ENCODE data around the gene IFT22. TPM values are rescaled to one million over a fixed set of nuclear protein-coding genes. Genes with fewer than 3 reads are reported as not detected.

The IFT22 gene
- total and polyA plus RNA-seq, 2 of the 4 experiments (the other 2 are of a cell fraction) = 29.3 to 34.1 TPM

DNA sequence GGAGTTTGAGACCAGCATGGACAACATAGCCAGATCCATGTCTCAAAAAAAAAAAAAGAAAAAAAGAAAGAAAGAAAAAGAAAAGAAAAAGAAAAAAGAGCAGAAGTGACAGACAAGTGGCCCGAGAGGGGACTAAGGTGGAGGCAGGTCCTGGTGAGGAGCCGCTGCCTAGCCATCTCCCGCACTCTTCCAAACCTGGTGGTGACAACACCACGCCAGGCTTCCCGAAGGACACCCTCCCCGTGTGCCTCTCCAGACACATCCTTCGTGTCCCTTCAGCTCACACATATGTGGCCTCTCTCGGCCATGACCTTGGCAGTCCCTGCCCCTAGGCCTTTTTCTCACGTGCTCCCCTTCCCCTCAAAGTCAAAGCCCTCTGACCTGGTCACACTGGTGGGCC, 36.4 kb downstream of the IFT22 start:
- Histone ChIP-seq H3K9ac (ENCODE audit: low read depth, low read length) (no peak overlapping the region), H2BK20ac (ENCODE audit: low read depth, low read length) (no peak overlapping the region), H3K27me3 (ENCODE audit: control insufficient read depth, insufficient read depth, low read length) (peaks cover 30% of the 10 kb centered on the region), H2BK120ac (ENCODE audit: low read depth, low read length) (no peak overlapping the region), H3K23ac (ENCODE audit: low read depth, low read length) (no peak overlapping the region), H4K20me1 (ENCODE audit: insufficient read depth, low read length) (no peaks in the 10 kb centered on the region), H2AK9ac (replicated peaks; ENCODE audit: low read depth, low read length, poor library complexity) (no peak overlapping the region), H3K4ac (ENCODE audit: low read depth, low read length) (no peak overlapping the region), H3K9me3 (ENCODE audit: control insufficient read depth, insufficient read depth, low read length) (peaks cover 3% of the 10 kb centered on the region), H3K27ac (ENCODE audit: insufficient read depth, low read length) (no peak overlapping the region), H3K9me1 (ENCODE audit: insufficient read depth, low read length) (no peaks in the 10 kb centered on the region), H2AFZ (replicated peaks; ENCODE audit: low read length, poor library complexity) (no peak overlapping the region), H3K18ac (ENCODE audit: low read depth, low read length) (no peak overlapping the region), H2AK5ac (ENCODE audit: low read depth, low read length) (no peak overlapping the region), H4K5ac (ENCODE audit: low read depth, low read length) (no peak overlapping the region), H4K91ac (ENCODE audit: insufficient read depth, low read depth, low read length) (no peak overlapping the region), H3K79me1 (ENCODE audit: low read depth in 1 of 2, low read length in 2 of 2) (no peaks in the 10 kb centered on the region), H2BK5ac (ENCODE audit: low read depth, low read length, poor library complexity, severe bottlenecking) (no peak overlapping the region), H3K56ac (ENCODE audit: extremely low read depth, insufficient read depth, low read length) (no peak overlapping the region), H3K4me3 (ENCODE audit: insufficient read depth, low read depth, low read length) (no peak overlapping the region), H3K14ac (replicated peaks; ENCODE audit: low read depth, low read length) (no peak overlapping the region), H3K4me2 (ENCODE audit: low read depth, low read length) (no peak overlapping the region), H4K8ac (ENCODE audit: low read depth in 2 of 2, low read length in 2 of 2) (no peak overlapping the region), H3K36me3 (ENCODE audit: control insufficient read depth, insufficient read depth, low read length) (no peaks in the 10 kb centered on the region), H2BK15ac (ENCODE audit: low read depth, low read length) (no peak overlapping the region), H3K4me1 (ENCODE audit: control insufficient read depth, insufficient read depth, low read length) (no peaks in the 10 kb centered on the region)
- WGBS, 2 experiments (ENCODE audit: extremely low coverage in 2 of 2, insufficient read length in 1 of 2) = no CpG with 5 or more reads among the region's 9 CpGs
- DNase-seq = no peak
- no peak for ATAC-seq (ENCODE audit: low read depth)
- dilution Hi-C loops (cut with HindIII; ENCODE audit: low sequenced_read_pairs, unreplicated experiment) (no loop called here), intact Hi-C loops (cut with micrococcal nuclease) (no loop called here), in situ Hi-C loops (cut with MboI; ENCODE audit: low sequenced_read_pairs) (loop anchor here (10.0 to 25.0 kb wide), 2 partner anchors 390 to 1298 kb away; partner anchors contain the start of genes ACHE and AZGP1)
- BruUV-seq (replicated peaks) = no TSS peak
- TF ChIP-seq CEBPB (IDR thresholded peaks at IDR 0.05; ENCODE audit: low read depth, low read length) = no peak
- no peak for TF ChIP-seq RCOR1 (IDR thresholded peaks at IDR 0.05; ENCODE audit: insufficient replicate concordance, low read length)
- TF ChIP-seq RFX5 (IDR thresholded peaks at IDR 0.05; ENCODE audit: low read depth, low read length) = no peak
- no peak for TF ChIP-seq MAFK (IDR thresholded peaks at IDR 0.05; ENCODE audit: low read depth, low read length)
- TF ChIP-seq, protein P1, sequence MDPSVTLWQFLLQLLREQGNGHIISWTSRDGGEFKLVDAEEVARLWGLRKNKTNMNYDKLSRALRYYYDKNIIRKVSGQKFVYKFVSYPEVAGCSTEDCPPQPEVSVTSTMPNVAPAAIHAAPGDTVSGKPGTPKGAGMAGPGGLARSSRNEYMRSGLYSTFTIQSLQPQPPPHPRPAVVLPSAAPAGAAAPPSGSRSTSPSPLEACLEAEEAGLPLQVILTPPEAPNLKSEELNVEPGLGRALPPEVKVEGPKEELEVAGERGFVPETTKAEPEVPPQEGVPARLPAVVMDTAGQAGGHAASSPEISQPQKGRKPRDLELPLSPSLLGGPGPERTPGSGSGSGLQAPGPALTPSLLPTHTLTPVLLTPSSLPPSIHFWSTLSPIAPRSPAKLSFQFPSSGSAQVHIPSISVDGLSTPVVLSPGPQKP (IDR thresholded peaks at IDR 0.05; ENCODE audit: borderline replicate concordance, low read depth, low read length) = no peak
- TF ChIP-seq, protein P2, sequence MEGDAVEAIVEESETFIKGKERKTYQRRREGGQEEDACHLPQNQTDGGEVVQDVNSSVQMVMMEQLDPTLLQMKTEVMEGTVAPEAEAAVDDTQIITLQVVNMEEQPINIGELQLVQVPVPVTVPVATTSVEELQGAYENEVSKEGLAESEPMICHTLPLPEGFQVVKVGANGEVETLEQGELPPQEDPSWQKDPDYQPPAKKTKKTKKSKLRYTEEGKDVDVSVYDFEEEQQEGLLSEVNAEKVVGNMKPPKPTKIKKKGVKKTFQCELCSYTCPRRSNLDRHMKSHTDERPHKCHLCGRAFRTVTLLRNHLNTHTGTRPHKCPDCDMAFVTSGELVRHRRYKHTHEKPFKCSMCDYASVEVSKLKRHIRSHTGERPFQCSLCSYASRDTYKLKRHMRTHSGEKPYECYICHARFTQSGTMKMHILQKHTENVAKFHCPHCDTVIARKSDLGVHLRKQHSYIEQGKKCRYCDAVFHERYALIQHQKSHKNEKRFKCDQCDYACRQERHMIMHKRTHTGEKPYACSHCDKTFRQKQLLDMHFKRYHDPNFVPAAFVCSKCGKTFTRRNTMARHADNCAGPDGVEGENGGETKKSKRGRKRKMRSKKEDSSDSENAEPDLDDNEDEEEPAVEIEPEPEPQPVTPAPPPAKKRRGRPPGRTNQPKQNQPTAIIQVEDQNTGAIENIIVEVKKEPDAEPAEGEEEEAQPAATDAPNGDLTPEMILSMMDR (conservative IDR thresholded peaks at IDR 0.05; ENCODE audit: low read depth, low read length) = no peak
- TF ChIP-seq BHLHE40 (IDR thresholded peaks at IDR 0.05; ENCODE audit: low read depth, low read length) = no peak
- TF ChIP-seq SMC3 (IDR thresholded peaks at IDR 0.05; ENCODE audit: low read depth, low read length) = no peak
- TF ChIP-seq FOS (IDR thresholded peaks at IDR 0.05; ENCODE audit: low read depth, low read length) = no peak
- no peak for TF ChIP-seq RAD21 (IDR thresholded peaks at IDR 0.05; ENCODE audit: low read length)
- CTCF ChIA-PET = interaction anchor here (1.0 kb wide), 1 partner anchor 141 kb away, joined by 5 read pairs; no protein-coding TSS in a partner anchor
- POLR2A ChIA-PET (ENCODE audit: unreplicated experiment) = no interaction called here
